NB4 (cell line): Measurements from ENCODE around the gene HDAC9.

Source experiments
- MYC ChIP-seq: IDR thresholded peaks from 2 replicates; pipeline ENCODE4 v1.6.1; 2011; ENCODE audit warnings: low read depth, low read length
- POLR2A ChIP-seq: IDR thresholded peaks from 2 replicates; pipeline ENCODE4 v1.6.1; 2011; ENCODE audit warnings: mild to moderate bottlenecking; ENCODE audit not compliant: insufficient read length; ENCODE audit errors: extremely low read depth
- TF ChIP-seq, protein P1 (sequence below): IDR thresholded peaks from one replicate; pipeline ENCODE4 v1.5.1; 2012; ENCODE audit warnings: low read depth, low read length
- TF ChIP-seq, protein P2 (sequence below): IDR thresholded peaks from 2 replicates; pipeline ENCODE4 v1.6.1; 2011; ENCODE audit warnings: low read depth, low read length

DNA sequence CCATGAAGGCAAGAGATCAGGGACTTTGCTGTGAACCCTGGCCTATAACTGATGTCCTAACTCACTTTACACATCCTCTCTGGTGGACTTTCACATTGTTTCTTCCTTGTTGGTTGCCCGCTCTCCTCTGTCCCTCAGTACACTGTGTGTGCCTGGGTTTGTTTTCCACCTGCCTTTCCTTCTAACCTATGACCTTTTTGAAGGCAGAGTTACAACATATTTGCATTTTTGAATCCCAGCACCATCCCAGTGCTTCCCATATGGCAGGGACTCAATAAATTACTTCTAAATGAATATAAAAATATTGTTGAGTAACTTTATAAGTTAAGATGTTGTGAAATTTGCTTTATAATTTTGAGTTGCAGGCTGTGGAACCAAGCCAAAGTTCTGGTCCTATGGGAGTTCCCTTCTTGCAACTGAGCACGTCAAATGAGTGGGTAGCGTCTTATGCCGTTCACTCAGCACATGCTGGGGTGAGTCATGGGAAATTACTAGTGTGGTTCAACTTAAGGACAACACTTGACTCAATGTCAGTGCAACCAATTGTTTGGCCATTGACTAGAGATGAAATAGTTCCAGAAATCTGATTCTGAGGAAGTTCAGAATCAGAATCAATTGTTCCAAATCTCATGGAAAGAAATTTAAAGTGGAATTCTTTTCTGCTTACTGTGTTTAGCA is 370.9 kb downstream of the HDAC9 start:
- TF ChIP-seq, protein P1, sequence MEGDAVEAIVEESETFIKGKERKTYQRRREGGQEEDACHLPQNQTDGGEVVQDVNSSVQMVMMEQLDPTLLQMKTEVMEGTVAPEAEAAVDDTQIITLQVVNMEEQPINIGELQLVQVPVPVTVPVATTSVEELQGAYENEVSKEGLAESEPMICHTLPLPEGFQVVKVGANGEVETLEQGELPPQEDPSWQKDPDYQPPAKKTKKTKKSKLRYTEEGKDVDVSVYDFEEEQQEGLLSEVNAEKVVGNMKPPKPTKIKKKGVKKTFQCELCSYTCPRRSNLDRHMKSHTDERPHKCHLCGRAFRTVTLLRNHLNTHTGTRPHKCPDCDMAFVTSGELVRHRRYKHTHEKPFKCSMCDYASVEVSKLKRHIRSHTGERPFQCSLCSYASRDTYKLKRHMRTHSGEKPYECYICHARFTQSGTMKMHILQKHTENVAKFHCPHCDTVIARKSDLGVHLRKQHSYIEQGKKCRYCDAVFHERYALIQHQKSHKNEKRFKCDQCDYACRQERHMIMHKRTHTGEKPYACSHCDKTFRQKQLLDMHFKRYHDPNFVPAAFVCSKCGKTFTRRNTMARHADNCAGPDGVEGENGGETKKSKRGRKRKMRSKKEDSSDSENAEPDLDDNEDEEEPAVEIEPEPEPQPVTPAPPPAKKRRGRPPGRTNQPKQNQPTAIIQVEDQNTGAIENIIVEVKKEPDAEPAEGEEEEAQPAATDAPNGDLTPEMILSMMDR = no peak
- TF ChIP-seq POLR2A (no peak), MYC (peak; percentile 92)
- TF ChIP-seq, protein P2, sequence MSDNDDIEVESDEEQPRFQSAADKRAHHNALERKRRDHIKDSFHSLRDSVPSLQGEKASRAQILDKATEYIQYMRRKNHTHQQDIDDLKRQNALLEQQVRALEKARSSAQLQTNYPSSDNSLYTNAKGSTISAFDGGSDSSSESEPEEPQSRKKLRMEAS = peak; percentile 94
